PC-3 (cell line): ENCODE measurements around the gene TOP2A. TPM values are rescaled to one million over a fixed set of nuclear protein-coding genes. Genes with fewer than 3 reads are reported as not detected.
A peak's percentile ranks its signal among the peaks of the same experiment; 100 is the strongest.

Experiments
- ATAC-seq: fragments of 200-7000 bp; cut with Tn5 transposase; 2 replicates; pipeline ENCODE4 v1.9.1; 2020; ENCODE audit warnings: mild to moderate bottlenecking, moderate library complexity
- BruUV-seq: library from RNA; stranded (reverse); fragments of 400-500 nt; replicated peaks from 2 replicates; lab custom pipeline; 2021; lab: Mats Ljungman, UMichigan
- CTCF ChIA-PET: fragments of 300-600 bp; sonication (Branson Sonifier 250); formaldehyde crosslinking; loops from one replicate; lab custom pipeline; 2022; ENCODE audit warnings: antibody characterized with exemption; lab: Charles Lee
- POLR2A ChIA-PET: fragments of 300-600 bp; sonication (Branson Sonifier 250); formaldehyde crosslinking; loops from one replicate; lab custom pipeline; 2022; ENCODE audit warnings: antibody characterized with exemption; ENCODE audit not compliant: unreplicated experiment; lab: Charles Lee
- DNase-seq: peaks from one replicate; pipeline ENCODE4 v3.0.0-alpha.2; 2015
- H2AFZ ChIP-seq: fragments of 300-600 bp; sonication (generic); 2 replicates; pipeline ENCODE4 v1.6.0; 2016; ENCODE audit warnings: antibody characterized with exemption, low read length
- H3F3A ChIP-seq: fragments of 300-600 bp; sonication (generic); one replicate; pipeline ENCODE4 v1.6.0; 2017; ENCODE audit warnings: antibody characterized with exemption, low read length, control low read depth, mild to moderate bottlenecking; ENCODE audit not compliant: unreplicated experiment
- H3K27ac ChIP-seq: fragments of 300-600 bp; sonication (generic); 2 replicates; pipeline ENCODE4 v1.5.1; 2016; ENCODE audit warnings: mild to moderate bottlenecking, low read length
- H3K27me3 ChIP-seq: fragments of 300-600 bp; sonication (generic); 2 replicates; pipeline ENCODE4 v1.6.1; 2016; ENCODE audit warnings: low read length, mixed read lengths
- H3K36me3 ChIP-seq: fragments of 300-600 bp; sonication (generic); 2 replicates; pipeline ENCODE4 v1.6.1; 2016; ENCODE audit warnings: low read depth, mixed run types, low read length, mixed read lengths
- H3K4me1 ChIP-seq: fragments of 300-600 bp; sonication (generic); 2 replicates; pipeline ENCODE4 v1.5.1; 2016; ENCODE audit warnings: low read length; ENCODE audit not compliant: insufficient read depth
- H3K4me2 ChIP-seq: fragments of 300-600 bp; sonication (generic); 2 replicates; pipeline ENCODE4 v1.6.0; 2016; ENCODE audit warnings: low read length
- H3K4me3 ChIP-seq: fragments of 300-600 bp; sonication (generic); 2 replicates; pipeline ENCODE4 v1.5.1; 2016; ENCODE audit warnings: mild to moderate bottlenecking, low read length, mixed read lengths
- H3K79me2 ChIP-seq: fragments of 300-600 bp; sonication (generic); 2 replicates; pipeline ENCODE4 v1.6.1; 2017; ENCODE audit warnings: low read length, mixed read lengths
- H3K9ac ChIP-seq: fragments of 300-600 bp; sonication (generic); 2 replicates; pipeline ENCODE4 v1.6.0; 2016; ENCODE audit warnings: mild to moderate bottlenecking, low read length
- H3K9me2 ChIP-seq: fragments of 300-600 bp; sonication (generic); replicated peaks from 2 replicates; pipeline ENCODE4 v1.6.1; 2016; ENCODE audit warnings: mixed run types, low read length, mixed read lengths
- H3K9me3 ChIP-seq: fragments of 300-600 bp; sonication (generic); 2 replicates; pipeline ENCODE4 v1.6.1; 2016; ENCODE audit warnings: low read length, mixed read lengths
- H4K20me1 ChIP-seq: fragments of 300-600 bp; sonication (generic); 2 replicates; pipeline ENCODE4 v1.6.1; 2016; ENCODE audit warnings: low read length, mixed read lengths
- CTCF ChIP-seq: fragments of 300-600 bp; sonication (generic); conservative IDR thresholded peaks from 2 replicates; pipeline ENCODE4 v1.5.1; 2017; ENCODE audit warnings: antibody characterized with exemption, low read depth, mild to moderate bottlenecking, low read length
- EZH2 ChIP-seq: fragments of 300-600 bp; sonication (generic); IDR thresholded peaks from one replicate; pipeline ENCODE4 v1.6.1; 2017; ENCODE audit warnings: antibody characterized with exemption, mild to moderate bottlenecking, low read length; ENCODE audit not compliant: unreplicated experiment
- EZH2phosphoT487 ChIP-seq: fragments of 300-600 bp; sonication (generic); IDR thresholded peaks from 2 replicates; pipeline ENCODE4 v1.6.1; 2018; ENCODE audit warnings: mild to moderate bottlenecking, antibody characterized with exemption, low read length, borderline replicate concordance
- intact Hi-C: fragments of 100-400 bp; cut with micrococcal nuclease; formaldehyde crosslinking; loops from 2 replicates; pipeline ENCODE4 v1.9.0; 2023
- total RNA-seq: library from RNA; depleted of rRNA; stranded (reverse); fragments of >200 nt; gene quantifications from 2 replicates; pipeline ENCODE4 v1.2.3, GENCODE V29; 2014

TOP2A gene
- total RNA-seq, 1 experiment from 2014 or later, result 104 TPM

GRCh38 chr17:40433551-40434415 lies 16.1 kb upstream of the TOP2A start:
- POLR2A ChIA-PET, result no interaction called here
- DNase-seq, result no peak

GRCh38 chr17:40432864-40433528 lies 15.3 kb upstream of the TOP2A start:
- ChIA-PET POLR2A (no interaction called here), CTCF (interaction anchor here (1.1 kb wide), 1 partner anchor 10 kb away, joined by 3 read pairs; no protein-coding TSS in a partner anchor)
- Histone ChIP-seq H4K20me1 (no peaks in the 10 kb centered on the region), H2AFZ (no peak overlapping the region), H3K27me3 (no peaks in the 10 kb centered on the region), H3K4me1 (no peaks in the 10 kb centered on the region), H3K4me2 (no peak overlapping the region), H3K9me2 (no peaks in the 10 kb centered on the region), H3K27ac (no peak overlapping the region), H3K9me3 (no peaks in the 10 kb centered on the region), H3K4me3 (no peak overlapping the region), H3F3A (no peaks in the 10 kb centered on the region), H3K36me3 (no peaks in the 10 kb centered on the region), H3K9ac (no peak overlapping the region), H3K79me2 (no peaks in the 10 kb centered on the region)
- intact Hi-C loops, result no loop called here
- DNase-seq (no peak), ATAC-seq (no peak)
- TF ChIP-seq CTCF (no peak), EZH2 (no peak), EZH2phosphoT487 (no peak)
- BruUV-seq, result no TSS peak

More at GRCh38 chr17:40433551-40434415, 16.1 kb upstream of the TOP2A start:
- TF ChIP-seq CTCF (peak; percentile 56; the same call in 1 of the 2 replicates), EZH2phosphoT487 (no peak)
- H3K79me2 ChIP-seq, result no peaks in the 10 kb centered on the region
- no peaks in the 10 kb centered on the region for H3K36me3 ChIP-seq
- H3K27ac ChIP-seq, result no peak overlapping the region
- CTCF ChIA-PET, result interaction anchor here (1.1 kb wide), 1 partner anchor 9 kb away, joined by 3 read pairs; no protein-coding TSS in a partner anchor
- H3K9me3 ChIP-seq, result no peaks in the 10 kb centered on the region
- BruUV-seq, result no TSS peak
- no peaks in the 10 kb centered on the region for H3K9me2 ChIP-seq
- peak; percentile 54 for ATAC-seq
- intact Hi-C loops, result no loop called here
- no peak overlapping the region for H2AFZ ChIP-seq
- H3F3A ChIP-seq, result no peaks in the 10 kb centered on the region
- no peak overlapping the region for H3K4me3 ChIP-seq
- no peak overlapping the region for H3K9ac ChIP-seq
- H4K20me1 ChIP-seq, result no peaks in the 10 kb centered on the region
- H3K4me2 ChIP-seq, result no peak overlapping the region
- H3K27me3 ChIP-seq, result no peaks in the 10 kb centered on the region
- no peaks in the 10 kb centered on the region for H3K4me1 ChIP-seq

- Histone ChIP-seq H3K9me3 (no peaks in the 10 kb centered on the region), H3K79me2 (no peaks in the 10 kb centered on the region), H4K20me1 (no peaks in the 10 kb centered on the region), H3K9me2 (no peaks in the 10 kb centered on the region), H2AFZ (no peak overlapping the region), H3K4me2 (no peak overlapping the region), H3K27me3 (no peaks in the 10 kb centered on the region), H3K36me3 (no peaks in the 10 kb centered on the region), H3F3A (no peaks in the 10 kb centered on the region), H3K4me3 (no peak overlapping the region), H3K27ac (no peak overlapping the region), H3K9ac (no peak overlapping the region), H3K4me1 (no peaks in the 10 kb centered on the region)
- ChIA-PET POLR2A (no interaction called here), CTCF (no interaction called here)
- no peak for ATAC-seq
- TF ChIP-seq EZH2, result no peak
- no peak for TF ChIP-seq EZH2phosphoT487
- TF ChIP-seq CTCF, result no peak
- BruUV-seq, result no TSS peak
- DNase-seq, result no peak
- intact Hi-C loops, result no loop called here
Measured at GRCh38 chr17:40431231-40431602, 13.5 kb upstream of the TOP2A start.
